SKM-1 (cell line): Measurements from ENCODE around the gene SLC44A1.

Experiments used
- DNase-seq: peaks from one replicate; lab custom pipeline; 2025; ENCODE audit not compliant: unreplicated experiment; lab: John Stamatoyannopoulos, UW

The SLC44A1 gene

DNA sequence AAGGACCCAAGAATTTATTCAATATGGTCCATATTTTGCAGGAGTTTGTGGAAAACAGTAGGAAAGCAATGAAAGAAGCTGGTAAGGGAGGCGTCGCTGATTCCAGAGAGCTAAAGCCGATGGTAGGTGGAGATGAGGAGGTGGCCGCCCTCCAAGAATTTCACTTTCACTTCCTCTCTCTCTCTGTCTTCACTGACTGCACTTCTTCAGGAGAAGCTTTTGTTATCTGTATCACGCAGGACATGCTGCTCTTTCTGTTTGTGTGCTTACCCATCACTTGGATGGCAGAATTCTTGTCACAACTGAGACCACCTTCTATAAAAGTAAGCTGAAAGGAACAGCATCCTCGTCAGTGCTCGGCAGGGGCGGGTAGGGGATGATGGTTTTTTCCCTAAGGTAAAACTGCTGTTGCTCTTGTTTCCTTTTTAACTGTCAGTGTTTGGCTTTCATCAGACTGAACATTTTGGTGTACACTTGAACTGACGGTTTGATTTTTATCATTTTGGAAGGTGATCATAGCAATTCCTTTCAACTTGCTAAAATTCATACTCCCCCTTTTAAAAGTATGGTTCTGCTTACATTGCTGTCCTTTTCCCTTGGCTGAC is 141.0 kb downstream of the SLC44A1 start:
- DNase-seq, result no peak

DNA sequence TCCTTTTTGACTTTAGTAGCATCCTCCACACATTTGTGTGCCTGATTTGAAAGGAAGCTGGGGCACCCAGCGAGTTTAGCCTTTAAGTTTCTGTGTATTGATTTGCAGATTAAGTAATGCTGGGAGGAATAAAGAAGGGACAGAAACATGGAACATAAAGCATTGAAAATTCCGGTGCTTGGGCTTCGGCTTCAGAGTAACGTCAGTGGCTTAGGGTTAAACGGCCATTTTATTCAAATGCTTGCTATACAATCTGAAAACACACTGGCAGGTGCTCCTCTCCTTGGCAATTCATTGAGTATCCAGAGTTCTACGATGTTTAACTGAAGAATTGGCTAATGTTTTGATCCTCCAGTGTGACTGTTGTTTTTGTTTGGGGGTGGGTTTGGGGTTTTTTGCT is 145.3 kb downstream of the SLC44A1 start:
- no peak for DNase-seq

DNA sequence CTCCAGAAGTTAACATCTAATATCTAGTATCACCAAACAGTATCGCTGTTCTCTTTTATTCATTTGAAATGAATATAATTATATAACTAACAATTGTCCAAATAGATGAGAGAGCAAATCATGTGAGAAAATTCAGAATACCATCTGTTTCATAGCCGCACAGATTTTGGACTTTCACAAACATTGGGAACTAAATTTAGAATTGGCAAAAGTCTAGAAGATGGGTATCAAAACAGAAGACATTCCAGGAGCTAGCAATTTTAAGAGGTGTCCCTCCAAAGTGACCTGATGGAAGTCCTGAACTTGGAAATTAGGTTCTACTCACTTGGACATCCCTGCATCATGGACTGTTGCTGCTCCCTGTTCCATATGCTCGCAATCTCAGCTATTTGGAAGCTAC is 146.4 kb downstream of the SLC44A1 start:
- no peak for DNase-seq

DNA sequence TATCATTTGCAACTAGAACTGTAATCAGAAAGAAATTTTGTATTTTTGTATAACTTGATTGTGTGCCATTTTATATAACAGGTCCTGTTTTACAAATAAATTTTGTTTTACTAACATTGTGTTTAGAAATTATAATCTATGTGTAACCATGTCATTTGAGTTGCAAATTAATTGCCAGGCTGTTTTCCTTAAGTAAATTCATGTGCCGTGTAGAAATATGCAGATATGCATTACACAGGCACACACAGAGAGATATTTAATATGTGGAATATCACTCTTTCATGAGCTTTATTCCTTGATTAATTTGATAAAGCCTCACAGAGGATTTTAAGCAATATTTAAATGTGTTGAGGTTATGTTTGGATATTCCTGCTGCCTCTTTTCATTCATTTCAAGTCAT is 146.8 kb downstream of the SLC44A1 start:
- no peak for DNase-seq

DNA sequence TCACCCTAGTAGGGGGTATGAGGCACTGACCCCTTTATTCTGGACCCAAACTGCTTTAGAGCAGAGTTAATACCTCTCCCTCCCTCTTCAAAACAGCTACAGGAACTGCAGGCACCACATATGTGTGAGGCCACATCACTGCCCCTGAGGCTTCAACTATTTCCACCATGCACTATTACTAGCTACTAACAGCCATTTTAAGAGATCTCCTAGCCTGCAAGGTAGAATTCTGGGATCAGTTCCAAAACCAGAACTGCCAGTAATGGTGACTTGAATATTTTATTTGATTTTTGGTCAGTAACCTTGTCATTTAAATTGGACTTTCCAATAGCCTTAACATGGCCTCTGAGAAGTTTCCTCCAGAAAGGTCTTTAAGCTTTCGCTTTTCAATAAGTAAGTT is 148.1 kb downstream of the SLC44A1 start:
- DNase-seq, result no peak

DNA sequence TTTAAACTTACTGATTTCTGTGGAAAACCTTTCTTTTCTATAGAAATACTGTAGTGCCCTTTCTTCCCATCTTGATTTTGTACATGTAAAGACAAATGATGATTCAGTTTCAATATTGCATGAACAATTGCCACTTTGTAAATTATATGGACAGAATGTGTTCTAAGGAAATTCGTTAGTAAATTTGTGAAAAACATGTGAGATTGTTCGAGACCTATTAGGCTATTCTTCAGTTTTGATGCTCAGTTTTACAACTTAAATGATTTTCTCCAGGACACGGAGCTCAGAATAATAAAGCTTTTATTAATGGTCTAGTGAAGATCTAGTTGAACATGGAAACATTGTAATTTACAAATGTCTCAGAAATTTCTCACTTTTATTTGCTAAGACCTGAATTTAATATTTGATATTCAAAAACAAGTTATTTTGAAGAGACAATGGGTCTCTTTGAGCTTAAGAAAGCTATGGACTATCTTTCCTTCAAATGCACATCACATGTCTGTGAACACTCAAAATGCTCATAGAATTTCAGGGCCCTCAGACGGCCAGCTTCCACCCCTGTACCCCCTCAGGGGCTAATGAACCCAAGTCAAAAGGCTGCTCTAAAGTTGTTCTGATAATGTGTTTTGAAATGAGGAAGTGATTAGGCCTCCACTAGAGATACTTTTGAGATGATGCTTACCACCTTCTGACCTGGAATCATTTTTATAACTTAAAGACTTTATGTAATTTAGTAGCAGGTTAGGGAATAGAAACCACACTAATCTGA is 149.3 kb downstream of the SLC44A1 start:
- no peak for DNase-seq

DNA sequence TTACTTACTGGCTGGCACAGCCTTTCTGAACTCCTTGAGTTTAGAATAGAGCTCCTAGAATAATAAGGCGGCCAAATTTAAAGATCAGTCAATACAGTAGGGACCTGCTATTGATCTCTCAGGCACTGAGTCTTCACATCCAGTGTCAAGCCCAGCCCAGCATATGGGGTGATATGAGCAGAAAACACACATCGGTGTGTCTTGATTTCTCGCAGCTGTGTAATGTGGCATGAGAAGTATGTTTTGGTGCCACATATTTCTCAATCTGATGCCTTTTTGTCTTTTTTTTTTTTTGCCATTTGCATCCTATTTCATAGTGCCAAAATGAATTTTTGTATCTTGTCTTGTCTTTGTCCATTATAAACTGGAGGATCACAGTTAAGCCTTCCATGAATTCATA is 152.0 kb downstream of the SLC44A1 start:
- no peak for DNase-seq

DNA sequence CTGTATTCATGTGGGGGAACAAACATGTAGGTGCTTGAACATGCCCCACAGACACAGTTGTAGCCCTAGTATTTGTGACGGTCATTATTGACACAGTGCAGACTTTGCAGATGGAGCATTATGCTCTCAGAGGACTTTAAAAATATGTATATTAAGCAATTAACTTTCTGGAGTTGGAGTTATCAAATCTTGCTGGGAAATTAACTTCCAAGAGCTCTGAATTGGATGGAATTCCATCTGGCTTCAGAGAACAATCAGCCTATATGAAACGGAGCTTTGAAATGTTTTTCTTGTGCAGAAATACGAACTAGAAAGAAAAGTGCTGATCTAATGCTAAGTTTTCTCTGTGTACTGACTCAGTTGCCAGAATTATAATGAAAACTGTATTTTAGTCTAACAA is 152.4 kb downstream of the SLC44A1 start:
- DNase-seq, result no peak

DNA sequence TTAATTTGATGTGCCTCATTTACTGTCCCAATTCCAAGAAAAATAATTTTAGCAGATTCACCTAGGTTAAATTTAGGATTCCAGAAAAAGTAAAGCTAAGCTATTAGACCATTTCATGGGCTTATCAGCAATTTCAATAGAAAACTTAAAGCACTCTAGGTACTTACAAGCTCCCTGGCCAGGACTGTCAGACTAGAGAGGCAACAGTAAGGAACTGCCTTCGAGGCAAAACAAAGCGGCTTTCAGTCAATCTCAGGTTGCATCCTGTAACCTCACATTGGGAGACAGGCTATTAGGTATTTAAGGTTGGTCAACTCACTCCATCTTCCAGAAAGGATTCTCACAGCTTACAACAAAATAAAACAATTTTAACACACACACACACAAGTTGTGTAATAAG is 154.7 kb downstream of the SLC44A1 start:
- no peak for DNase-seq

DNA sequence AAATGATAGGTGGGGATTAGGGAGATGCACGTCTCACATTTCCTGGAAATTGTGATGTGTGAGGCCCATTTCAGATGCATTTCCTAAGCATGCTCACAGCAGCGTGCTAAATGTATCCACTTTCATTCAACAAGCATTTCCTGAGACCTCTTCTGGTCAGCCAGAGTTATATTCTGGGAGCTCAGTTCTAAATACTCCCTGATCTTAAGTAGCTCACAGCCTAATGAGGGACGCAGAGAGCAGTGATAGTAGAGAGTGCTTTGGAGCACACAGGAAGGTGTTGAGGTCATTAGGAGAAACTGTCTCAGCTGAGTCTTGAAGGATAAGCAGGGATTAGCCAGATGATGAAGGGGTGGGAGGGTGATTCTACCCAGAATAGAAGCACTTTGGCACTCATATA is 157.2 kb downstream of the SLC44A1 start:
- DNase-seq, result no peak

DNA sequence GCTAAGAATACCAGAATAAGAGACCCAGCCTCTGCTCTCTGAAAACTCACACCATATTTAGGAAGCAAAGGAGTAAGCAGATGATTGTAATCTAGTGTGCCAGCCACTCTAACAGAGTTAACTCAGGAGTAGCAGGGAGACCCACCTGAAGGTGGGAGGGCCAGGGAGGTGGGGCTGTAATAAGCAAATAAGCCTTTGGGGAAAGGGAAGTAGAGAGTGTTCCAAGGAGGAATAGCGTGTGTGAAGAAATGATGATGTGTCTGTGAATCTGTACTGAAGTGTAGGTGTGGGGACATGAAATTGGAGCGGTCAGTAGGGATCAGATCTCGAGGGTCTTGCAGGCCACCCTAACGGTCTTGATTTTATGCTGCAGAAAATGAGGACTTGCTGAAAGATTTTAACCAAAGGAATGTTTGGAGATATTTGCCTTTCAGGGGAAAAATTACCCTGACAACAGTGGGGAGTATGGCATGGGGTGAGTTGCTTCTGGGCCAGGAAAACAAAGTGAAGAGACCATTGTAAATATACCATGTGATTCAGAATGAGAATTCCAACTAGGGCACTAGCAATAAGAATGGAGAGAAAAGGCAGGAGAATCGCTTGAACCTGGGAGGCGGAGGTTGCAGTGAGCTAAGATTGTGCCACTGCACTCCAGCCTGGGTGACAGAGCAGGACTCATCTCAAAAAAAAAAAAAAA is 159.2 kb downstream of the SLC44A1 start:
- DNase-seq, result no peak

DNA sequence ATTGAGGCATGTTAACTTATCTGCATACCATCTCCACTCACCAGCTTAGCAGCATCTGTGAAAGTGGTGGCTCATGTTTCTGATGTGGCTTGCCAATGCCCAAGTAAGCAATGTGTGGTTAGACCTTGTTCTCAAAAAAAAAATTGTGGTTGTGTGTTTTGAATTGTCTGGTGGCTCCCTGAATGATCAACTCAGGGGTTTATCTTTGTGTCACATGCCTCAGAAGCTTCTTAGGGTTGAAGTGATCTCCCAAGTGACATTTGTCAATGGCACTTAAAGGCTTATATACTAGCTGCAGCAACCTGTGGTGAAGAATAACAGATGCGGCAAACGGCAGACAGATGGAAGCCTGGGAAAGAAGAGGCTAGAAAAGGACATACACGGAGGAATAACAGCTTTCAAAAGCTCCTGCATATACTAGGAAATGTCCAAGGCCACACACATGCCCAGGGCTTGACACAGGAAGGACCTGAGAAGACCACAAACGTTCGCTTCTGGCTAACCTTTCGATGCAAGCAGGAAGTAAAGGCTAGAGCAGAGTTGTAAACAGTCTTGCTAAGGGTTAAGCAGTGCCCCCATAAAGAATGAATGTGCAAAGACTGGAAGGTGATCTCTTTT is 161.2 kb downstream of the SLC44A1 start:
- DNase-seq, result no peak

DNA sequence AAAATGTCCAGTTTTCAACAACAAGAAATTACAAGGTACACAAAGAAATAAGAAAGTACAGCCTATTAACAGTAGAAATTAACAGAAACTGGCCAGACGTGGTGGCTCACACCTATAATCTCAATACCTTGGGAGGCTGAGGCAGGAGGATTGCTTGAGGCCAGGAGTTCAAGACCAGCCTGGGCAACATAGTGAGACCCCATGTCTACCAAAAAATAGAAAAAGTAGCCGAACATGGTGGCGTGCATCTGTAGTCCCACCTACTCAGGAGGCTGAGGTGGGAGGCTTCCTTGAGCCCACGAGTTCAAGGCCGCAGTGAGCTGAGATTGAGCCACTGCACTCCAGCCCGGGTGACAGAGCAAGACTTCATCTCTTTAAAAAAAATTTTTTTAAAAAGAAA is 161.9 kb downstream of the SLC44A1 start:
- no peak for DNase-seq

DNA sequence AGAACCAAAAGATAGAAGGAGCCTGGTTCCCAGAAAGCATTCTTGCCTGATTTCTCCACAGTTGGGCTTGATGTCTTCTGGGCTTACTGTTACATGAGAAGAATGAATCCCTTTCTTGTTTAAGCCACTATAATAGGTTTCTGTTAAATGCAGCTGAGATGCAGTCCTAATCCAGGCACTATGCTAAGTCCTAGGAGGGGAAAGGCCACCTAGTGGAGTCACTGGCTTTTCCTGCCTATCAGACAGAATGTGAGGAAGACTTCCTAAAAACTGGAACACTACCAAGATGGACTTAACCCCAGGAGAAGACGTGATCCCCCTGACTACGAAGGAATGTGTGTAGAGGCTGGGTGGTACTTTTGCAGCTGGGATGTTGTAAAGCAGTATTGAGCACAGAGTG is 169.1 kb downstream of the SLC44A1 start:
- DNase-seq, result no peak

DNA sequence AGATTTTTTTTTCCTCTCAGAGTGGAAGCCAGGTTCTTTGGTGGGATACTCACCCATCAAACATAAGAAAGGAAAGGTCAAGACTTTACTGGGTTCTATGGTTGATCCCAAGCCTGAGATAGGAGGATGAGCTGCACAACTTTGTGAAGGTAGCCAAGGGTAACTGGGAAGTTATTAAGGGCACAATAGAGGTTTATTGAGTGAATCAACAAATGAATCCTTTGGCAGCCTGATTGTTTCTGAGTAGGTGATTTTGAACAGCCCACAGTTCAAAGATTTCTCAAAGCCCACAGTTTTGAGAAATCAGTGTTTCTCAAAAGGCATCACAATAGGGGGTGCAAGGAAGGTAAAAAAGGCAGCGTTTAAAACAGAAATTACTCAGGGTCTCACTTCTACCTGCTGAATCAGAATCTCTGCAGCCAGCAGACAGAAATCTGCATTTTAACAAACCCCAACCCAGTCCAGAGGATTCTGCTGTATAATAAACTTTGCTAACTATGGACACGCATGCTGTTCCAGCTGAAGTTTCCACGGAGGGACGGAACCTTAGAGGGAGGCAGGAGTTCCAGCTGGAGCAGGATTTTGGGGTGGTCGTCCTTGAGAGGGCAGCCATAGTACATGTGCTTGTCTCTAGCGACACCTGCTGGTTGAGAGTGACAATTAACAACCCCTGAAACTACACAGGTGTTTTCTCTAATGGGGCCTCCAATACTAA is 170.7 kb downstream of the SLC44A1 start:
- DNase-seq, result peak; percentile 6

DNA sequence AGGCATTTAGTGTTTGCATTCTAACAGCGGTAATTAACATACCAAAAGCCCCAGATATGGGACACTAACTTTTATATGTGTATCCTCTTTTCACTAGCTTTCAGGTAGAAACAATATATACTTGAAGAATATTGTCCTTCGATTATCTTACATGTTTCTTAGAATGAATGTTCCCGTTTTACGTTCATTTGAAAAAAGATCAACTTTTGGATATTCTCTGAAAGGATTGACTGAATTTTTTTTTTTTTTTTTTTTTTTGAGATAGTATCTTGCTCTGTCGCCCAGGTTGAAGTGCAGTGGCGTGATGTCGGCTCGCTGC is 171.2 kb downstream of the SLC44A1 start:
- DNase-seq, result no peak

DNA sequence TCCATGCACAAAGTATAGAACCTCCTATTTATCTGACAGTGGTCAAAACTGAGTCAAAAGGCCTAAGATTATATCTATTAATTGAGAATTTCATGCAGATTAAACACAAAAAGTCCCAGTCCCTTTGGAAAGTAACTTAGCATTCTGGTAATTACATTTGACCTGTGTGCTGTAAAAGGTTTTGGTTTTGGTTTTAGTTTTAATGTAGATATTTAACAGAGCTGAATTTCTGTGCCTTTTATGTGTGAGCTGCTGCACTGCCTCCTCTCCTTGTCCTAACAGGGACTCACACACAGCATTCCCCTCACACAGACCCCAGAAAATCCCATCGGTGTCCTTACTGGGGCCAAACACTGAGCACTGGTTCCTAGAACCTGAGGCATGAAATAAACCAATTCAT is 172.4 kb downstream of the SLC44A1 start:
- DNase-seq, result no peak

DNA sequence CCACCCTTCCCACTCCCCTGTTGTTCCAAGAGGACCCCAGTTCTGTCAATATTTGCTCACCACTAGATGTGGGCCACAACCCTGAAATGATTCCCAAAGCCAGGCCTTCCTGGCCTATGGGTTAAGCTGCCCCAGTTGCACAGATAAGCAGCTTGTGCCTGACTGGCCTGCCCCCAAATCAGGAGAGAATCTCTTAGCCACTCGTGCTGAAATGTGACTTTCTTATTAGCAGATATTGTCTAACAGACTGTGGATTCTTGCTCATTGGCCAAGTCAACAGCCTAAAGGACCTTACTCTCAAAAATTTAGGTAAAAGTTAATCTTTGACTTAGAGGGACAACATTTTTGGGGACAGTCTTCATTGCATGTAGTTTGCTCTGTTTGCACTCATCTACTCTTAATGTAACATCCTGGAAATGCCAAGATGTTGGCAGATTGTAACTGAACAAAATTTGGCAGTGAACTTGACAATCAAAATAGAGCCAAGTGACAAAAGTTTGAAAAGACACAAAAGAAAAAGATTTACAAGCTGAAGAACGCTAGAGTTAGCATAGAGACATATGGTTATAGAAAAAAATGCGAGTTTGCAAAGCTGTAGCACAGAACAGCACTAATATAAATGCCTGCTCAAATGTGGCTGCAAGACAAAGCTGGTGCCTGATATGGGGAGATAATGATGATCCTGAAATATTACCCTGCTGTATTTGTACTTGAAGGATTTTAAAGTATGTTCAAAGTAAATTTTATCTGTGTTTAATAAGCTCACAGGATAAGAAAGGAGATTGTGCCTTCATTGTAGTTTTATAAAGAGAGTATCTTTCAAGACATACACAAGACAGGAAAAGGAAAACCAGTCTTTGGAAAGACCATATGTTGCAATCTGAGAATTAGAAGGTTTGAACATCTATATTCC is 174.4 kb downstream of the SLC44A1 start:
- no peak for DNase-seq

DNA sequence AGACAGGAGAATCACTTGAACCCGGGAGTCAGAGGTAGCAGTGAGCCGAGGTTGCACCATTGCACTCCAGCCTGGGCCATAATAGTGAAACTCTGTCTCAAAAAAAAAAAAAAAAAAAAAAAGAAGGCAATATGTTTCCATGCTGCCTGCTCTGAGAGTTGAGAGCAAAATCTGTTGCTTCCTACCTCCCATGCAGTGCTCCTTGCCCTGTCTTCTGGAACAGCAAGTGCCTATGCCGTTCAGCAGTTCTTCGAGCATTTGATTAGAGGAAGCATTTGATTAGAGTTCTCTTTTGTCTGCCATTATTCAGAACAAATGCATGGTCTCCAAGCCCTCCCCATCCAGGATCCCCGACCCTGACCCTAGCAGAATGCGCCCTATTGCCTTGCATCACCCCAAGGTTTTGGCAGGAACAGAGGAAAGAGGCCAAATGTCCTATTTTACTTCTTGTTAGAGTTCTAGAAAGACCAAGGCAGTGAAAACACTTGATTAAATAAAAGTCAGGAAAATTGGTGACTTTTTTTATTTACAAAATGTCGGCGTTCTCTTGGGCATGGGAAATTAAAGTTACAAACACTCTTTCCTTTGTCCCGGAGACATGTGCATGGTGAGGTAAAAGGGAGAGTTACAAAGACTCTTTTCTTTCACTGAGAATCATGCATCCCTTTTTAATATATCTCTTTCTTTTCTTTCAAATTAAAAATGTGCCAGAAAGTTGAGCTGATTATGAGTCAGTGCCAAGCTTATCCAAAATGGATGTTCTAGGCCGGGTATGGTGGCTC is 175.6 kb downstream of the SLC44A1 start:
- no peak for DNase-seq

DNA sequence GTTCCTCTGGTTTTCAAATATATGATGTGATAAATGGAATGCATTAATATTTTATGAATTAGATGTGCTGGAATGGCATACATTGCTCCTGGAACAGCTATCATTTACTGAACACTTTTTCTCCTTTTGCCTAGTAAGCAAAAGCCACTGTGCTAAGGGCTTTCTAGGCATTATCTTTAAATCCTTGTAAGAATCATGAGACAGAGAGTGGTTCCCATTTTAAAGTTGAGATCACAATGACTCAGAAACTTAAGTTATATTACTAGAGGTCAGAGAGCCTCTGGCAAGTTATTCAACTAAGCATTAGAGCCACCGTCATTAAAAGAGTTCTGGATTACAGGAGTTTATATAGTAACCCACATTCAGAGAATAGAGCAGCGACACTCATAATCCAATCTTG is 176.7 kb downstream of the SLC44A1 start:
- no peak for DNase-seq
